Embryonic facial prominence (tissue), 1 donor: Measurements from ENCODE around the gene NEU1.

Source experiments
- DNase-seq: peaks from one replicate; pipeline ENCODE4 v3.0.0-alpha.2; 2016; ENCODE audit errors: extremely low spot score

Gene NEU1

DNA sequence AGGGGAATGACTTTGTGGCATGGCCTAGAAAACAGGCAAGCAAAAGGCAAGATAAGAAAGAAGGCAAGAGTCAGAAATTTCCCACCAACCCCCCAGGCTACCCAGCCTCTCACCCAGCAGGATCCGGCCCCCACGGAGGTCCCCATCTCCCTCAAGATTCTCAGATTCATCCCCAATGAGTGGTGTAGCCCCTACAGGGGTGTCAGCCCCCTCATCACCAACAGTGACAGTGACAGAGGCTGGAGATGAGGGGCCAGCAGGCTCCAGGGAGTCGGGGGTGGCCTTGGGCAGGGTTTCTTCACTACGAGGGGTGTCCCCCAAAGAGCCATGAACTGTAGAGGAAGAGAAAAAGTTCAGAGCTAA is 33.9 kb upstream of the NEU1 start:
- DNase-seq: no peak

- DNase-seq: no peak
Measured at GRCh38 chr6:31892821-31893220, 30.2 kb upstream of the NEU1 start.

DNA sequence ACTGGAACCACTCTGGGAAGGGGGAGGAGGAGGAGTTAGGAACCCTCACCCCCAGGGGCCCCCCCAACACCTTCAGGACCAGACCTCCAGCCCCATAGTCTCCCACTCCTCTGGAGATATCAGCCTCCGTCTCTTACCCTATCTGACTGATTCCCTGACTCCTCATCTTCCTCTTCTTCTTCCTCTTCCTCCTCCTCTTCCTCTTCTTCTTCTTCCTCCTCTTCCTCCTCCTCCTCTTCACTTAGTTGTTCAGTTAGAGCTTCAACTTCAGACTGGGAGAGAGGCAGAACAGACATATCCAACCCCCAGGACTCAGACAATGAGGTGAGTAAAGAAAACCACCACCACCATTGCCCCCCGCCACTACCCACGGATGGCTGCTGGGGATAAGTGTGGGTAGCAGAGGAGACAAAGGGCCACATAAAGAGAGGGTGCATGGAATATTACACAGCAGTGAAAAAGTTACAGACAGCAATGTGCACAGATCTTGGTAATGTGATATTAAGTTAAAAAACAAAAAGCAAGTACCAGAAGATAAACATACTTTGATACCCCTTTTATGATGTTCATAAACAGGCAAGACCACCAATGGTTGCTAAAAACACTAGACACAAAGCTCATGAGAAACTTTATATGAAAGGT is 26.8 kb upstream of the NEU1 start:
- no peak for DNase-seq

- DNase-seq: no peak
Measured at GRCh38 chr6:31888276-31889258, 25.9 kb upstream of the NEU1 start.

DNA sequence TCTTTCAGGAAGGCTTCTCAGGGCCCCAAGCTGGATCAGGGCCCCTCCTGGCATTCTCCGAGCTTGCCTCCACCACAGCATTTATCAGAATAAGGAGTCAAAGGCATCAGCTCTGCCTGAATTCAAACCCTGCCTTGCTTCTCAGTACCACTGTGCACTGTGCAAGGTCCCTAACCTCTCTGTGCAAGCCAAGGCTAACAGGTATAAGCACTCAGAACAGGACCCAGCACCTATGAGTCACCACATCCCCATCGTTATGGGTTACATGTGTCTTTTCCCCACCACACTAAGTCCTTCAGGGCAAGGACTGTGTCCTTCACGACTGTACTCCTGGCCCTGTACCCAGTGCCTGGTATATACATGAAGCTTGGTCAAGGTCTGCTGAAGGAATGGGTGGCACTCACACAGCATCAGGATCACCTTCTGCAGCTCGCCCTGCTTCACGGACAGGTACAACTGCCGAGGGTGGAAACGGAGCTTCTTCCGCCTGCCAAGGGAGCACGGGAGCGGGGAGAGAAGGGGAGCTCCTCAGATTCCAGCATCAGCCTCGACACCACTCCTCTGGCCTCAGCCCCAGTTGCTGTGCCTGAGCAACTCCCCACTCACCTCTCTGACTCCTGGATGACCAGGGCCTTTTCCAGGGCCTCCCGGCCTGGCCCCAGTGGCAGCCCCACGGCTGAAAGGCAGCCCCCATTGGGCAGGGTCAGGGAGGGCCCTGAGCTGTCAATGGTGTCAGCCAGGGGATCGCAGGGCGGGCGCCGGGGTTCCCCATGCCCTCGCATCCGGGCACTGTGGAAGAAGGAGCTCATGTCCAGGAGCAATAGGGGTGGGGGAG is 24.8 kb upstream of the NEU1 start:
- no peak for DNase-seq

DNA sequence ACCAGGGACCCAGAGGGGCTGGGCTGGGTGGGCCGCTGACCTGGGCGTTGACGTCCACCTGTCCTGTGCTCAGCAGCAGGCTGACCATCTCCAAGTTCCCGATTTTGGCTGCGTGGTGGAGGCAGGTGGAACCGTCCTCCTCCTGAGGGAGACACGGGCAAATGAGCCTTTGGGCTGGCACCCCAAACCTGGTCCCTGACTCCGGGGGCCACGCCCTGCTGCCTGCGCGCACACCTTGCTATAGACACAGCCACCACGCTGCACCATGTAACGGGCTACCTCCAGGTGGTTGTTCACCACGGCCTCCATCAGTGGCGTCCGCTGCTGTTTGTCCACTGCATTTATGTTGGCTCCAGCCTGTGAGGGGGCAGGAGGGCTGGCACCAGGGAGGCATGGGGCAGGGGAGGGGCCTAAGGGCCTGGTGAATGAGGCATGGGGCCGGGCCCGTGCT is 23.9 kb upstream of the NEU1 start:
- DNase-seq: no peak

- no peak for DNase-seq
Measured at GRCh38 chr6:31884528-31885035, 22.0 kb upstream of the NEU1 start.

DNA sequence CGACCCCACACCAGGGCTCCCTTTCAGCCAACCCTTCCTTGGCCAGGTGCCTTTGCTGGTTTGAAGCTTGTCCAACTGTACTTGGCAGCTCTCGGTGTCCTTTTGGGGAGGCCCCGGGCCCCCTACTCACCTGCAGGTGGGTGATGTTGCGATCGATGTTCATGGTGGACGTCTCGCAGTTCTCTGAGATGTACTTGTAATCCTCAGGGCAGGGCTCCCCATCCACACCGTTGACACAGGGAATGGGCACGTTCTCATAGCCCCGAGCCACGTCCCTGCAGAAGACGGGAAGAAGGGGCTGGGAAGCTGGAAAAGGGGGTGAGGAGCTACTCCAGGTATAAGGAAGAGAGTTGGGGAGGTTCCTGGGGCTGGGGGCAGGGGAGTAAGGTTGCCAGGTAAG is 21.1 kb upstream of the NEU1 start:
- no peak for DNase-seq

DNA sequence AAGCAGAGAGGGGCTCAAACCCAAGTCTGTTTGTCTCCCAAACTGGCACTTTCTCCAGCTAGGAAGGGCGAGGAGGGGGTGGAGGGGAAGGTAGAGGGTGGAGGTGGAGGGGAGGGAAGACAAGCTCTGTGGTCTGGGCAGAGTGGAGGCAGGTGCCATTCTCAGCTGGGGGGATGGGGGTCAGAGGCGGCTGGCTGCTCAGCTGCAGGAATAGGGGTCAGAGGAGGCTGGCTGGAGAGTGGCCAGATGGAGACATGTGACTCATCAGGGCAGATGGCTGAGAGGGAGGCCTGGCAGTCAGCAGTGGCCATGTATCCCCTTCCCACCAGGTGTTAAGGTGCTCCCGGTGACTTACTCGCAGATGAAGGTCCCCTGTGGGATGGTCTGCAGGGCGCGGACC is 19.7 kb upstream of the NEU1 start:
- DNase-seq: no peak

DNA sequence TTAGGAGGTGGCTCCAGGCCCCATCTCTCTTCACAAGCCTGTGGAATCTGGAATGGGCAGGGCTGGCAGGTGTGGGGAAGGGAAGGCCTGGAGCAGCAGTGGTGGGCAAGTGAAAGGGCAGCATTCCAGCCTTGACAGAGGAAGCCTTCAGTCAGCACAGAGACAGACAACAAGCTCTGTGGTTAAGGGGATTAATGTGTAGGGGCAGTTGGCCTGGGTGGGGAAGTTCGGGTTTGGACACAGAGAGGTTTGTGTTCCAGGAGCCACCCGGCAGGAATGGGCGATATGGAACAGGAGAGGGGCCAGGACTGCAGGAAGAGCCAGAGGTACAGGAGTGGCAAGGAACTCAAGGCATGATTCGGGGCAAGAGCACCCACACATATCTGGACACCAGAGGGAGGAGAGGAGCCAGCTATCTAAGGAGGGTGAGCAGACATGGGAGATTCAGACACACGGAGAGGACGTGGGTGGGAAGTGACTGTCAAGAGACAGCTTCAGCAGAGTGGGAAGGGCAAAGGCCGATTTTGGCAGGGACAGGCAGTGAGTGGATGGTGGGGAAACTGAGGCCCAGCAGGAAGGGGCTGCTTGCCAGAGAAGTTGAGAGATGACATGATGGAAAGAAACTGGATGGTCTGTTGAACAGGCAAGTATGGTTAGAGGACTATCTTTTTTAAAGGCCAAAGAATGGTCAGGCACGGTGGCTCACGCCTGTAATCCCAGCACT is 18.7 kb upstream of the NEU1 start:
- DNase-seq: no peak

GRCh38 chr6:31880616-31881015 is 18.0 kb upstream of the NEU1 start:
- DNase-seq: no peak

DNA sequence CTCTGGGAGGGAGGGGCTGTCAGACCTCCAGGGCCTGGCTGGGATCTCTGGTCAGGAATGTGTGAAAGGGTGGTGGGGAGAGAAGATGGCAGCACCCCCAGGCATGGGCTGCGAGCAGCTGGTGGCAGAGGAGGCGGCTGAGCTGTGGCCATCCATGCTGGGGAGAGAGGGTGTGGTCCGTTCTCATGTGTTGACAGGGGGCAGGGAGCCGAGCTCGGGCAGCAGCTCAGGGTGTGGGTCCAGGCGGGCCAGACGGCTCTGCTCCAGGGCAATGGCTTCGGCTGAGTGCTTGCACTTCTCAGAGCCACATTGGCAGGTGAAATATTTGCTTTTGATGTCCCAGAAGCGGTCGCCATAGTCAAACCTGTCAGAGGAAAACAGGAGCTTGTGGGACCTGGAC is 17.3 kb upstream of the NEU1 start:
- DNase-seq: no peak

DNA sequence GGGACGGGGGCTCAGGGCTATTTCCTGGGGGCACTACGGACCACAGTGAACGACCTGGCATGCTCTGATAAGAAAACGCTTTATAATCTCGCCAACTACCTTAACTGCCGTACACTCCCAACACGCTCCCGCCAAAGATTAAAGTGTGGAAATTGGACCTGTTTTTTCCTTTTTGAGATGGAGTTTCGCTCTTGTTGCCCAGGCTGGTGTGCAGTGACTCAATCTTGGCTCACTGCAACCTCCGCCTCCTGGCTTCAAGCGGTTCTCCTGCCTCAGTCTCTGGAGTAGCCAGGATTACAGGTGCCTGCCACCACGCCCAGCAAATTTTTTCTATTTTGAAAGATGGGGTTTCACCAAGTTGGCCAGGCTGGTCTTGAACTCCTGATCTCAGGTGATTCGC is 16.5 kb upstream of the NEU1 start:
- no peak for DNase-seq

- DNase-seq: no peak
Measured at GRCh38 chr6:31878726-31879125, 16.1 kb upstream of the NEU1 start, which contains the start of gene SLC44A4. SLC44A4 (minus strand) TSS chr6:31878997; CDS start chr6:31878980, 17 bp downstream.

DNA sequence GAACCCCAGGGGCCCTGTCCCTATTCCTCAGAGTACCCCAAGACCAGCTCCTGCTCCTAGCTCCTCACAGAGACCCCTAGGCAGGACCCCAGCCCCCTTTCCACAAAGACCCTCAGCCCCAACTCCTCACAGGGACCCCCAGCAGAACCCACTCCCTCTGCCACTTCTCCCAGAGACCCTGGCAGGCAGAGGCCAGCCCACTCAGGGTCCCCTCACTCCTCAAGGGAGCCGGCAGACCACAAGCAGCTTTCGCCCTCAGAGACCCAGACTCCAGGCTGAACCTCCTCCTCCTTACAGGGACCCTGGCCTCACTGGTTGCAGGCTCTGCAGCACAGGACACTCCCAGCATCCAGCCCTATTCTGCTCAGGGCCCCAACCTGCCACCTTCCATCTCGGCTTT is 15.6 kb upstream of the NEU1 start:
- DNase-seq: no peak

- no peak for DNase-seq
Measured at GRCh38 chr6:31877651-31878161, 15.1 kb upstream of the NEU1 start.

GRCh38 chr6:31877125-31877650 is 14.6 kb upstream of the NEU1 start:
- DNase-seq: no peak

DNA sequence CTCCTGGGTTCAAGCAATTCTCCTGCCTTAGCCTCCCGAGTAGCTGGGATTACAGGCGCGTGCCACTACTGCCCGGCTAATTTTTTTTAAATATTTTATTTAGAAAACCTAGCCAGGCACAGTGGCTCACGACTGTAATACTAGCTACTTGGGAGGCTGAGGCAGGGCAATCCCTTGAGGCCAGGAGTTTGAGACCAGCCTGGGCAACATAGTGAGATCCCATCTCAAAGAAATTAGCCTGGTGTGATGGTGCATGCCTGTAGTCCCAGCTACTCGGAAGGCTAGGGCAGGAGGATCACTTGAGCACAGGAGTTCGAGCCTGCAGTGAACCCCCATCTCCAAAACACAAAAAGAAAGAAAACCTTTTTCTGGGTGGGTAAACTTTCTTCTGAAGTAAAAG is 13.7 kb upstream of the NEU1 start:
- no peak for DNase-seq

- no peak for DNase-seq
Measured at GRCh38 chr6:31875877-31876276, 13.3 kb upstream of the NEU1 start.

DNA sequence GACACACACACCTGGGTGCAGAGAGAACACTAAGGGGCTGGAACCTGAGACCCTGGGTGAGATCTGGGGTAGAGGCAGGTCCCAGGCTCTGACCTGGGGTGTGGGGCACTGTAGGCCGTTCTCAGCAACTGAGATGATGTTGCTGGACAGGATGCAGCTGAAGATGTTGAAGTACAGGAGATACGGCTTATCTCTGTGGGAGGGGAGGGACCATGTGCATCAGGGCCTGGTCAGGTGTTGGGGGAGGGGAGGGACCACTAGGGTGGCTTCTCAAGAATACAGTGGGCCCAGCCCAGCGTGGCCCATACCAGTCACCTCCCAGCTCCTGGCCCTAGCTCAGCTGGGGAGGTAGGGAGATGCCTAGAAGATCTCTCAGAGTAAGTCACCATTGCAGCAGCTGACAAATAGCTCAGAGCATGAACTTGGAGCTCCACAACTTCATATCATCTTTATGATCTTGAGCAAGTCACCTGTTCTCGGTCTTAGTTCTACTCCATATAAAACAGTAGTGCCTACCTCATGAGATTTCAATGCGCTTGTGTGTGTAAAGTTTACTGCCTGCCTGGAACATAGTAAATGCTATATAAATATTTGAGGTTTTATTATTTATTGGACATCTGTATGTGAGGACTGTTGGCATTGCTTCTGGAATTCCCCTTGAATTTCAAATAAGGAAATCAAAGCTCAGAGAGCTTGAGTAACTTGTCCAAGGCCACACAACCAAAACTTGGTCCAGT is 12.4 kb upstream of the NEU1 start:
- DNase-seq: no peak
